Mesendoderm (in vitro differentiated cells): ENCODE results near the gene CAMTA1.
A peak's percentile ranks its signal among the peaks of the same experiment; 100 is the strongest.

ENCODE experiments used
- DNase-seq: peaks from one replicate; pipeline ENCODE4 v3.0.0; 2013
- H2AK5ac ChIP-seq: 2 replicates; pipeline ENCODE4 v1.6.1; 2013; ENCODE audit warnings: low read length, inconsistent platforms
- H2BK120ac ChIP-seq: 2 replicates; pipeline ENCODE4 v1.6.1; 2013; ENCODE audit warnings: low read depth, mild to moderate bottlenecking, low read length, moderate library complexity, mixed read lengths
- H2BK15ac ChIP-seq: replicated peaks from 2 replicates; pipeline ENCODE4 v1.6.1; 2013; ENCODE audit warnings: low read depth, mild to moderate bottlenecking, moderate library complexity
- H2BK5ac ChIP-seq: 2 replicates; pipeline ENCODE4 v1.6.1; 2013; ENCODE audit warnings: low read length, inconsistent platforms
- H3K18ac ChIP-seq: 2 replicates; pipeline ENCODE4 v1.6.1; 2013; ENCODE audit warnings: mild to moderate bottlenecking, low read length, mixed read lengths
- H3K23ac ChIP-seq: one replicate; pipeline ENCODE4 v1.6.1; 2013; ENCODE audit warnings: low read length
- H3K27ac ChIP-seq: 2 replicates; pipeline ENCODE4 v1.5.1; 2013; ENCODE audit warnings: low read depth, mild to moderate bottlenecking, inconsistent platforms, low read length, moderate library complexity
- H3K27me3 ChIP-seq: 2 replicates; pipeline ENCODE4 v1.6.1; 2013; ENCODE audit warnings: low read length, control low read depth, mild to moderate bottlenecking, inconsistent platforms; ENCODE audit not compliant: insufficient read depth, poor library complexity
- H3K36me3 ChIP-seq: 2 replicates; pipeline ENCODE4 v1.6.1; 2013; ENCODE audit warnings: low read length, inconsistent platforms; ENCODE audit not compliant: control insufficient read depth, insufficient read depth
- H3K4ac ChIP-seq: one replicate; pipeline ENCODE4 v1.6.1; 2013; ENCODE audit warnings: low read depth, mild to moderate bottlenecking, low read length, moderate library complexity
- H3K4me1 ChIP-seq: 2 replicates; pipeline ENCODE4 v1.6.1; 2013; ENCODE audit warnings: low read depth, low read length, inconsistent platforms; ENCODE audit not compliant: control insufficient read depth
- H3K4me2 ChIP-seq: 2 replicates; pipeline ENCODE4 v1.6.1; 2013; ENCODE audit warnings: low read length
- H3K4me3 ChIP-seq: 2 replicates; pipeline ENCODE4 v1.5.1; 2013; ENCODE audit warnings: mild to moderate bottlenecking, low read length
- H3K56ac ChIP-seq: one replicate; pipeline ENCODE4 v1.6.1; 2013; ENCODE audit warnings: low read length
- H3K79me1 ChIP-seq: 2 replicates; pipeline ENCODE4 v1.6.1; 2013; ENCODE audit warnings: low read length, inconsistent platforms
- H3K79me2 ChIP-seq: 2 replicates; pipeline ENCODE4 v1.6.1; 2013; ENCODE audit warnings: mild to moderate bottlenecking, low read length; ENCODE audit not compliant: control insufficient read depth, insufficient read depth
- H3K9ac ChIP-seq: 2 replicates; pipeline ENCODE4 v1.6.1; 2013; ENCODE audit warnings: low read length, inconsistent platforms
- H4K5ac ChIP-seq: one replicate; pipeline ENCODE4 v1.6.1; 2013; ENCODE audit warnings: low read length
- H4K8ac ChIP-seq: one replicate; pipeline ENCODE4 v1.6.1; 2013; ENCODE audit warnings: low read depth, mild to moderate bottlenecking, control low read depth, low read length, moderate library complexity
- WGBS: extraction: QIAGEN DNeasy Blood & Tissue Kit; methylation state at CpG from one replicate; pipeline ENCODE4 v1.1.7; 2013; ENCODE audit warnings: low lambda C conversion rate, missing lambda C conversion rate; ENCODE audit not compliant: insufficient coverage; ENCODE audit errors: extremely low coverage; 5-methylcytosine and 5-hydroxymethylcytosine counted together

CAMTA1 gene

DNA sequence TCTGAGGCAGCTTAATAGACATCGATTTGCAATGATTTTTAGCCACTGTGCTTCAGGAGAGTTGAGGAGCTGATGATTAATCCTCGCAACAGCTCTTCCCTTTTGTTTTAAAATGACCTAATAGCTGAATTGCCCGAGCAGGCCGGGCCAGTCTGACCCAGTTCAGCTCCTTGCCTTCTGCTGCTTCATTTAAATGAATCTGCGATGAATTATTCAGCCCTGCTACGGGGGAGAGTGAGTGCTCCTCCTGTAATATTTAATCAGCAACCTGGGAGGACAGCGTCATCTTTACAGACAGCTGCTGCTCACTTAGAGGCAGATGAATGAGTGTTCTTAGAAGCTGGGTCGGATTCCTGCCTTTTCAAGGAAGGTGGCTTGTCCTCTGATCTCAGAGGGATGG, 325.1 kb downstream of the CAMTA1 start:
- H2BK5ac ChIP-seq, result no peak overlapping the region
- H3K23ac ChIP-seq, result no peak overlapping the region
- H2BK15ac ChIP-seq, result no peak overlapping the region
- no peaks in the 10 kb centered on the region for H3K36me3 ChIP-seq
- no peaks in the 10 kb centered on the region for H3K27me3 ChIP-seq
- no peak overlapping the region for H3K56ac ChIP-seq
- no peaks in the 10 kb centered on the region for H3K4me1 ChIP-seq
- no peak overlapping the region for H3K18ac ChIP-seq
- H4K8ac ChIP-seq, result no peak overlapping the region
- DNase-seq, result no peak
- WGBS, result no CpG with 5 or more reads among the region's 8 CpGs
- no peak overlapping the region for H3K4me3 ChIP-seq
- no peak overlapping the region for H2BK120ac ChIP-seq
- no peak overlapping the region for H3K4ac ChIP-seq
- no peak overlapping the region for H2AK5ac ChIP-seq
- no peaks in the 10 kb centered on the region for H3K79me2 ChIP-seq
- H3K9ac ChIP-seq, result no peak overlapping the region
- H4K5ac ChIP-seq, result no peak overlapping the region
- no peak overlapping the region for H3K27ac ChIP-seq
- H3K79me1 ChIP-seq, result no peaks in the 10 kb centered on the region
- H3K4me2 ChIP-seq, result no peak overlapping the region

DNA sequence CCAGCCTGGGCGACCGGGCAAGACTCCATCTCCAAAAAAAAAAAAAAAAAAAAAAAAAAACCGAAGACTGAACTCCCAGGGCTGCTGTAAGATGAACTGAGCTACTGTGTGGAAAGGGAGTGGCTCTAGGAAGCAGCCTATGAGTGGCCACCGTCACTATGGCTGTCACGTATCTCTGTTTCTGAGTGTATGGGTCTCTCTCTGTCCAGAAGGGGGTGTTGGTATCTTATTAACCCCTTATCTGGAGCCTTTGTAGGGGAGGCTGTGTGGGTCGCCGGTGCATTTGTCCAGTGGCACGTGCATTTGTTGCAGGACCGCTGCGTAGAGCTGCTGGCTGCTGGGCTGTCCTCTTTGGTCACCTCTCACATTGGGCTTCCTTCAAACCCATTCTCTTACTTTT, 326.6 kb downstream of the CAMTA1 start:
- Histone ChIP-seq H3K9ac (no peak overlapping the region), H3K56ac (no peak overlapping the region), H2BK5ac (no peak overlapping the region), H3K23ac (no peak overlapping the region), H4K5ac (no peak overlapping the region), H3K4me3 (no peak overlapping the region), H3K4ac (no peak overlapping the region), H3K4me2 (no peak overlapping the region), H3K27me3 (no peaks in the 10 kb centered on the region), H4K8ac (no peak overlapping the region), H3K36me3 (no peaks in the 10 kb centered on the region), H3K27ac (no peak overlapping the region), H3K79me1 (no peaks in the 10 kb centered on the region), H3K18ac (no peak overlapping the region), H2AK5ac (no peak overlapping the region), H3K79me2 (no peaks in the 10 kb centered on the region), H3K4me1 (no peaks in the 10 kb centered on the region), H2BK15ac (no peak overlapping the region), H2BK120ac (no peak overlapping the region)
- WGBS, result no CpG with 5 or more reads among the region's 10 CpGs
- DNase-seq, result no peak

DNA sequence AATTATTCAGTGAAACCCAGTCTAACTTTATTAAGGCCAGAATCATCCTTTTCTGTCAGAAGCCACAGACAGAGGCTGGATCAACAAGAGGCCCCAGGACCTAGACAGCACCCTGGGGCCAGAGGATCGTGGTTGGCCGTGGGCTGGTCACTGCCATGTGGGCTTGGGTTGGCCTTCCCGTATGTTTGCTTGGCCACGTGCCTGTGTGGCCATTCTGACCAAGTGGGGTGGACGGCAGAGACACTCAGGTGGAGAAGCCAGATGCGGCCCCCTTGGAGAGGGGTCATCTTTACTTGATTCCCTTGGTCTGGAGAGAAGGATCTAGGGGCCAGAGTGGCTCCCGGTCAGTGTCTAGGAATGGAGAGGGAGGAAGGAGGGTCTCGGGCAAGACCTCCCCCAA, 327.9 kb downstream of the CAMTA1 start:
- no peaks in the 10 kb centered on the region for H3K27me3 ChIP-seq
- no peak overlapping the region for H3K23ac ChIP-seq
- no peak overlapping the region for H2BK120ac ChIP-seq
- H3K4me1 ChIP-seq, result peaks cover 3% of the 10 kb centered on the region
- H4K5ac ChIP-seq, result no peak overlapping the region
- DNase-seq, result no peak
- no peak overlapping the region for H3K56ac ChIP-seq
- no peak overlapping the region for H3K27ac ChIP-seq
- H3K4me3 ChIP-seq, result no peak overlapping the region
- H3K9ac ChIP-seq, result no peak overlapping the region
- H3K4ac ChIP-seq, result no peak overlapping the region
- H3K4me2 ChIP-seq, result no peak overlapping the region
- H3K18ac ChIP-seq, result no peak overlapping the region
- H3K36me3 ChIP-seq, result no peaks in the 10 kb centered on the region
- H2BK5ac ChIP-seq, result no peak overlapping the region
- no CpG with 5 or more reads among the region's 8 CpGs for WGBS
- H2AK5ac ChIP-seq, result no peak overlapping the region
- H3K79me1 ChIP-seq, result no peaks in the 10 kb centered on the region
- no peaks in the 10 kb centered on the region for H3K79me2 ChIP-seq
- H4K8ac ChIP-seq, result no peak overlapping the region
- no peak overlapping the region for H2BK15ac ChIP-seq

DNA sequence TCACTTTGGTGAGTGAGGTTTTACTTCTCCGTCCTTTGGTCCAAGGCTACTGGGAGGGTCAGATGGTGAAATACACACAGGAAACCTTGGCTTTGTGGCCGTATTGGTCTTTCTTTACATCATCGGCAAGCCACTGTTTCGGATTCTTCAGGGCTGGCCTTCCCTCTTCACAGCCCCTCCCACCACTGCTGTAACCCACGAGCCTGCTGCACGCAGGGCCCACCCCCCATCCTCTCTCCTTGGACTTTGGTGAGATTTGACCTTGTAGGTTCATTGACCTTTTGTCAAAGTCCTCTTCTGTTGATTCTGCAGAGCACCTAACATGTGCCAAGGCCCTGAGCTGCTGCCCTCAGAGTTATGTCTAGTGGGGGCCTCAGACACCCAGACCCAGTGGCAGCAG, 328.6 kb downstream of the CAMTA1 start:
- Histone ChIP-seq H3K36me3 (no peaks in the 10 kb centered on the region), H3K4me3 (no peak overlapping the region)
- WGBS, result no CpG with 5 or more reads among the region's 6 CpGs

DNA sequence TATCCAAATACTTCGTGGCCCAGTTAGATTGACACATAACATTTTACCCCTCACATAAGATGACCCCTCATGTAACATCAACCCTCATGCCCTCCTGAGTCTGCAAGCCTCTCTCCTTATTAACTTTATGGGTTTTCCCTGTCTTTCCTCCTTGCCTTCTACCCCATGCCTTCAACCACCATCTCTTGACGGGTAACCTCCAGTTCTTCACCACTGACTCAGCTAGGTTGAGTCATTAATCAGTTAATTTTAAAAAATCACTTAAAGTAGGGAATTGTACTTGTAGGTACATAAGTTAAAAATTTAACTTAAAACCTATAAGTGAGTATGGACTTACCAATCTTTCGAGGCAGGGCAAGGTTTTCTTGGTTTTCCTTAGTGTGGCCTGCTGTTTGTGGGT, 330.7 kb downstream of the CAMTA1 start:
- no peak overlapping the region for H3K4me2 ChIP-seq
- no peak overlapping the region for H2AK5ac ChIP-seq
- no peak overlapping the region for H2BK15ac ChIP-seq
- H4K5ac ChIP-seq, result no peak overlapping the region
- no peak overlapping the region for H3K4me3 ChIP-seq
- no peak overlapping the region for H3K9ac ChIP-seq
- no peak overlapping the region for H3K23ac ChIP-seq
- H3K4ac ChIP-seq, result no peak overlapping the region
- no peak overlapping the region for H4K8ac ChIP-seq
- no peak for DNase-seq
- H3K27me3 ChIP-seq, result no peaks in the 10 kb centered on the region
- H2BK120ac ChIP-seq, result no peak overlapping the region
- no peak overlapping the region for H3K18ac ChIP-seq
- no peak overlapping the region for H3K27ac ChIP-seq
- no peak overlapping the region for H2BK5ac ChIP-seq
- no peak overlapping the region for H3K56ac ChIP-seq
- peaks cover 3% of the 10 kb centered on the region for H3K4me1 ChIP-seq
- H3K79me1 ChIP-seq, result no peaks in the 10 kb centered on the region
- H3K36me3 ChIP-seq, result no peaks in the 10 kb centered on the region
- H3K79me2 ChIP-seq, result no peaks in the 10 kb centered on the region
- WGBS, result no CpG with 5 or more reads among the region's 3 CpGs

More for the DNA sequence above, 328.6 kb downstream of the CAMTA1 start:
- H2BK15ac ChIP-seq, result no peak overlapping the region
- no peak overlapping the region for H3K4ac ChIP-seq
- no peak overlapping the region for H3K23ac ChIP-seq
- H3K56ac ChIP-seq, result no peak overlapping the region
- H2BK5ac ChIP-seq, result no peak overlapping the region
- H3K27me3 ChIP-seq, result no peaks in the 10 kb centered on the region
- no peak overlapping the region for H4K8ac ChIP-seq
- no peaks in the 10 kb centered on the region for H3K79me1 ChIP-seq
- H3K4me1 ChIP-seq, result peaks cover 3% of the 10 kb centered on the region
- H3K27ac ChIP-seq, result no peak overlapping the region
- no peak for DNase-seq
- no peak overlapping the region for H3K18ac ChIP-seq
- no peak overlapping the region for H3K9ac ChIP-seq
- H2BK120ac ChIP-seq, result no peak overlapping the region
- no peak overlapping the region for H4K5ac ChIP-seq
- no peaks in the 10 kb centered on the region for H3K79me2 ChIP-seq
- no peak overlapping the region for H3K4me2 ChIP-seq
- H2AK5ac ChIP-seq, result no peak overlapping the region

DNA sequence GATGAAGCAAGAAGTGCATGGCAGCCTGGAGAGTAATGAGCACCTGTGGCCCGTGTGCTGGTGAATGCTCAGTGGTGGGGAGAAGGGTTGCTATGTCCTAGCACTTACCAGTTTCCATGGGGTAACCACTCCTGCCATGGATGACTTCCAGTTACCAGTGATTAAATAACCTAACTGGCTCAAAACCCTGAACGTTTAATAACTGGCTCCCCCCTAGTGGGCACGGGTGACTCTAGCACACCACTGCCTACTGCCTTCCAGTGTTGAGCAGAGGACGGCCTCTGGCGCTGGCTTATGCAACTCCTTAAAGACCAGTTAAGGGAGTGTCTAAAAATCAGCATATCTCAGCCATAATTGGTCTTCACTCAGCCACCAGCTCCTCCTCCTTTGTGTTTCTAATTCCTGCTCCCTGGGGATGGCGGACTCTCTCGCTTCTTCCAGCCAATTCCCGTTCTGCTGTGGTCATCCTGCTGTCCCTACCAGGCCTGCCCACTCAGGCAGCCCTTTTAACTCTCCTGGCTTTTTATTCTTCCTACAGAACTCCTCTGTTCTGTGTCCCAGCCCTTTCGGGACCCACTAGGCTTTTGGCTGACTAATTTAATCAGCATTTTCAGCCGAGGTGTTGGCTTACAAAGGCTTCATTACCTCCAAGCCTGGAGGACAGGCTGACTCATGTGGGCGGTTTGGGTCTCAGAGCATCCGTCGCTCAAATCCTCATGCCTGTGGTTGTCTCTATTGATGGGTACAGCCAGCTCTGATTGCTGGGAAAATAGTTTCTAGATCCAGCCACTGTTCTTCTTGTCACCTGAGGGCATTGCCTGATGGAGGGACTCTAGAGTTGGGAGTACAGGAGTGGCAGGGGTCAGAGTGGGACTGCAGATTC, 332.4 kb downstream of the CAMTA1 start:
- Histone ChIP-seq H3K4me3 (no peak overlapping the region), H3K4ac (no peak overlapping the region), H3K56ac (no peak overlapping the region), H3K4me1 (peaks cover 3% of the 10 kb centered on the region), H3K9ac (no peak overlapping the region), H3K27ac (no peak overlapping the region), H2AK5ac (no peak overlapping the region), H3K79me2 (no peaks in the 10 kb centered on the region), H2BK120ac (no peak overlapping the region), H2BK15ac (no peak overlapping the region), H3K36me3 (no peaks in the 10 kb centered on the region), H4K5ac (no peak overlapping the region), H3K27me3 (no peaks in the 10 kb centered on the region), H4K8ac (no peak overlapping the region), H3K4me2 (no peak overlapping the region), H3K23ac (no peak overlapping the region), H3K79me1 (no peaks in the 10 kb centered on the region), H2BK5ac (no peak overlapping the region), H3K18ac (peak overlapping the region; percentile 35)
- WGBS, result no CpG with 5 or more reads among the region's 13 CpGs
- peak; percentile 82 for DNase-seq
